ENCODE measurements around the gene ZBTB33.
A peak's percentile ranks its signal among the peaks of the same experiment; 100 is the strongest.

ZBTB33 gene, protein sequence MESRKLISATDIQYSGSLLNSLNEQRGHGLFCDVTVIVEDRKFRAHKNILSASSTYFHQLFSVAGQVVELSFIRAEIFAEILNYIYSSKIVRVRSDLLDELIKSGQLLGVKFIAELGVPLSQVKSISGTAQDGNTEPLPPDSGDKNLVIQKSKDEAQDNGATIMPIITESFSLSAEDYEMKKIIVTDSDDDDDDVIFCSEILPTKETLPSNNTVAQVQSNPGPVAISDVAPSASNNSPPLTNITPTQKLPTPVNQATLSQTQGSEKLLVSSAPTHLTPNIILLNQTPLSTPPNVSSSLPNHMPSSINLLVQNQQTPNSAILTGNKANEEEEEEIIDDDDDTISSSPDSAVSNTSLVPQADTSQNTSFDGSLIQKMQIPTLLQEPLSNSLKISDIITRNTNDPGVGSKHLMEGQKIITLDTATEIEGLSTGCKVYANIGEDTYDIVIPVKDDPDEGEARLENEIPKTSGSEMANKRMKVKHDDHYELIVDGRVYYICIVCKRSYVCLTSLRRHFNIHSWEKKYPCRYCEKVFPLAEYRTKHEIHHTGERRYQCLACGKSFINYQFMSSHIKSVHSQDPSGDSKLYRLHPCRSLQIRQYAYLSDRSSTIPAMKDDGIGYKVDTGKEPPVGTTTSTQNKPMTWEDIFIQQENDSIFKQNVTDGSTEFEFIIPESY
- long read RNA-seq, donor 1, full-length matches to known transcripts, result 8 of 8 reads
- long read RNA-seq, donor 1, partial matches to known transcripts, result 0 of 8 reads
- long read RNA-seq, donor 1, other reads (novel, unspliced or antisense), result 0 of 8 reads
- long read RNA-seq, donor 2, full-length matches to known transcripts, result 10 of 17 reads
- long read RNA-seq, donor 2, partial matches to known transcripts, result 7 of 17 reads
- long read RNA-seq, donor 2, other reads (novel, unspliced or antisense), result 0 of 17 reads
- long read RNA-seq, donor 3, full-length matches to known transcripts, result 7 of 7 reads
- long read RNA-seq, donor 3, partial matches to known transcripts, result 0 of 7 reads
- long read RNA-seq, donor 3, other reads (novel, unspliced or antisense), result 0 of 7 reads
- long read RNA-seq, donor 4, full-length matches to known transcripts, result 17 of 17 reads
- long read RNA-seq, donor 4, partial matches to known transcripts, result 0 of 17 reads
- long read RNA-seq, donor 4, other reads (novel, unspliced or antisense), result 0 of 17 reads
- long read RNA-seq, donor 5, full-length matches to known transcripts, result 10 of 10 reads
- long read RNA-seq, donor 5, partial matches to known transcripts, result 0 of 10 reads
- long read RNA-seq, donor 5, other reads (novel, unspliced or antisense), result 0 of 10 reads
- long read RNA-seq, donor 6, full-length matches to known transcripts, result 6 of 14 reads
- long read RNA-seq, donor 6, partial matches to known transcripts, result 8 of 14 reads
- long read RNA-seq, donor 6, other reads (novel, unspliced or antisense), result 0 of 14 reads
- long read RNA-seq, donor 7, full-length matches to known transcripts, result 17 of 17 reads
- long read RNA-seq, donor 7, partial matches to known transcripts, result 0 of 17 reads
- long read RNA-seq, donor 7, other reads (novel, unspliced or antisense), result 0 of 17 reads
- long read RNA-seq, donor 8, full-length matches to known transcripts, result 5 of 5 reads
- long read RNA-seq, donor 8, partial matches to known transcripts, result 0 of 5 reads
- long read RNA-seq, donor 8, other reads (novel, unspliced or antisense), result 0 of 5 reads

DNA sequence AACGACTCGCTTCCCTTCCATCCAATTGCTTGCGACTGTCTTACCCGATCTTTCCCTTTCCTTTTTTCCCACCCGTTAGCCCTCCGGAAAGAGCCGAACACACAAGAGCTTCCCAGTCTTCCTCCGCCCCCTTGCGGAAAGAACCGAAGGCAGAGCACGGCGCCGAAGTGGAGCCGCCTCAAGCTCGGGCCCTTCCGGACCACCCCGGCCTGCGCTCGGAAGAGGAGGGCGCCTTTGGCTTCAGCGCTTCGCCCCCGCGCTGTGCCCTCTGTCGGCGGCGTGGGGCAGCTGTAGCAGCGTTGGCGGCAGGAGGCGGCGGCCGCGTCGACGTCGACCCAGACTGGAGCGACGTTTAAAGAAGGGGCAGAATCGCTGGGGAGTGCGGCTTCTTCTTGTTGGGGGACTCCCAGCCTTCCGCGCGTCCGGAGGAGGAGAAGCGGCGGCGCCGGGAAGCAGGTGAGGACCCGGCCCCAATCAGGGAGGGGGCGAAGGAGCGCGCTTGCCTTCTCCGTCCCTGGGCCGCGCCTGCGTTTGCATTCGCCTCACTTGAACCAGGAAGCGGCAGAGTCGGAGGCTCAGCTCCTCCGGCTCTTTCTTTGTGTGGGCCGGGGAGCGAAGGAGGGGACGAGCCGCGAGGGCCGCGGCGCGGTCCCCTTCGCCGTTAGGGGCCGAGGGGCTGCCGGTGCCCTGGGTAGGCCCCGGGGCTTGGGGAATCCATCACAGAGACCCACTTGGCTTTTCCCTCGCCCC lies at the start of gene ZBTB33:
Gene ZBTB33 (plus strand): TSS at position 291 of the 750 bp plus-strand sequence. CDS start 2,604 bp downstream, outside the sequence.
- DNase-seq, result peak; percentile 90

DNA sequence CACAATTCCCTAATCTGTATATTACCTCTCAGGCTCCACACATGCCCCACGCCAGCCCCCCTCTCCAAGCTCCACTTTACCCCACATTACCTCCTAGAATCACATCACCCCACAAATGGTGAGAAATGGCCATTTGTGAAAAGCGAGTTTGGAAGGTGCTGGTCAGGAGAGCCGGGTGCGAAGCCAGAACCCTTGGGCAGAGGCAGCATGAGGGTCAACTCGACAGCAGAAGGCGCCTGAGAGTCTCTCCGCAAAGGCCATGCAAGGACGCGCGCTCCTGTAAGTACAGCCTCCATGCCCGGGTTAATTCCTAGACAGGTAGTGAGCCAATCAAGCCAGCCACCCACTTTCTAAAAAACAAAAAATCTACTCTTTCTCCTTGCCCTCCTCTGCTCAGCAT lies 49.8 kb upstream of the ZBTB33 start:
- DNase-seq, result no peak

DNA sequence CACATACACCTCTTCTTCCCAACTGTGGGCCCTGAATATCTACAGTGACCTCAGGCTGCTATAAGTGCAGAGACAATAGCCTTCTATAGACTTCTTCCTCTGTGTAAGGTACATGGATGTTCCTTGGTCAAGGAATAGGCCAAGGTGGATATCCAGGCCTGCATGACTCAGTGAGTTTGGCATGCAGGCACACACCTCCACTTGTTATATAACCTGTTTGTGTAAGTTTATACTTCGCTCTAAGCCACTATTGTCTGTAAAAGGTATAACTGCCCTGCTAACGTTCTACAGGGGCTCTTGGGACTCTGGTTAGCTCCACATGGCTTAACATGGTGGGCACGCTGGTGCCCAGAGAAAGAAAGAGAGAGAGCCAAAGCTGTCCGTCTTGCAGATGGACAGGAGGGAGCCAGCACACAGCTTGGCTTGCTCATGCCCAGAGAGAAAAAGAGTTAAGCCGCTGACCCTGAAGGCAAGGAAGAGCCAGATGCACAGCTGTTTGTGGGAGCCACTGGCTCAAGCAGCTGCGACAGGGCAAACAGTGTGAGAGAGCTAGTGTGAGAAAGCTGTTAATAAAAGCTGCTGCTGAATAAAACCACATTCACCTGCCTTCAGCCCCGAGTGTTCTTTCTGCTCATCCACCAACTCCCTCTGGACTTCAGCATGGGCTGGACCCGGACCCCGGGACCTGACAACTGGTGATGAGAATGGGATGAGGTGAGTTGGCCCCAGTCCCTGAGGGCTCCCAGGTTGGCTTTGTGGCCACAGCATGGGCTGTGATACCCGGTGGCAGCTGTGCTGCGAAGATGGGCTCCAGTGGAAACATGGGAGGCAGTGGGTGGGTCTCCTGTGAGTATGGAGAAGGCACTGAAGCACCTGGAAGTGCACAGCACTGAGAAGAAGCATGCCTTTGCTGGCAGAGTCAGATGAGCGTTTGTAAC lies 44.5 kb upstream of the ZBTB33 start:
- DNase-seq, result no peak

DNA sequence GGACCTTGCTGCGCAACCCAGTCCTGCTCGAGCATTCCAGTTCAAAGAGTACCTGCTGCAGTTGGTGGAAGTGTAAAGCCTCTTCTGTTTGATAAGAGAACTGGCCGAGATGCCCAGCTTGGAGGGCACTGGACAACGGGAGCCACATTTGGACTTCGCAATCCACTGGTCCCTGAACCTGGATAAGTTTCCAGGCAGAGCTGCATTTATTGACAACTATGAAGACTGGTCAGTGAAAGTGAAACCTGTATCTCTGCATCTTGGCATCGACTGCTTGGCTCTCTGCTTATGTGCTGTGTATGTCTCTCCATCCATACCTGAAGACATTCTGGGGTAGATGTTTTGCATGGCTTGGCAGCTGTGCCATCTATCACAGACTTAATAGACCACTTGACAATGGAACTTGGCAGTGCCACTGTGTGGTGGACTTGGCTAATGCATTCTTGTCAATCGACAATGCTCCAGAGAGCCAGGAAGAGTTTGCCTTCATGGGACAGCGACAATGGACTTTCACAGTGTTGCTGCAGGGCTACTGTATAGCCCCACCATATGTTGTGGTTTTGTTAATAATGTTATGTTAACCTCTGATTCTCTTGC lies 43.5 kb upstream of the ZBTB33 start:
- no peak for DNase-seq

DNA sequence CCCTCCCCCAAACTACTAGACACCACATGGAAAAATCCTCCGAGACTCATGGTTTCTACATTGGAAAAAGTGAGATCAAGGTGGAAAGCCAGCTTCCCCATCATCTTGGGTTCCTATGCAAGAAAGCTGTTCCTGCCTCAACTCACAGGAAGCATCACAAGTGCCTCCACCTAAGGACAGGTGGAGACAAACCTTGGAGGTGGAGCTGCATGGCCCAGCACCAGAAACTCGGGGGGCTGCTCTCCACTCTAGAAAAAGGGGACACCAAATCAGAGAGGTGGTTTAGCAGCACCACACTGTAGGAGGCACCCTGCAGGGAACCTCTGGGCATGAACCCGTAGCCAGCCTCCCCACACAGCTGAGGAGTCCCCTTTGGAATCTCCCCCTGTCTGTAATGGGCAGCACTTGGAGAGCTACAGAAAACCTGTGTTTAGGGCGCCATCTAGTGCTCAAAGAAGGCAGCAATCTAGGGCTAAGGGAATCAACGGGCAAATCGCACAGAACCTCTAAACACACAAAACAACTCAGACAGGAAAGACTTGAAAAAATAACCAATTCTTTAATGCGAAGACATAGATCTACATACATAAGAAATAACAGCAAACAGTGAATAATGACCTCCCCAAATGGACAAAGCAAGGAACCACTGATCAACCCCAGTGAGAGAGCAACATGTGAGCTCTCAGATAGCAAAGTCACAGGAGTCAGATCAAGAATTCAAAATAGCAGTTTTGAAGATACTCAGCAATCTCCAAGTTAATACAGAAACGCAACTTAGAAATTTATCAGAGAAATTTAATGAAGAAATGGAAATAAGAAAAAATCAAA lies 37.0 kb upstream of the ZBTB33 start:
- peak; percentile 30 for DNase-seq

DNA sequence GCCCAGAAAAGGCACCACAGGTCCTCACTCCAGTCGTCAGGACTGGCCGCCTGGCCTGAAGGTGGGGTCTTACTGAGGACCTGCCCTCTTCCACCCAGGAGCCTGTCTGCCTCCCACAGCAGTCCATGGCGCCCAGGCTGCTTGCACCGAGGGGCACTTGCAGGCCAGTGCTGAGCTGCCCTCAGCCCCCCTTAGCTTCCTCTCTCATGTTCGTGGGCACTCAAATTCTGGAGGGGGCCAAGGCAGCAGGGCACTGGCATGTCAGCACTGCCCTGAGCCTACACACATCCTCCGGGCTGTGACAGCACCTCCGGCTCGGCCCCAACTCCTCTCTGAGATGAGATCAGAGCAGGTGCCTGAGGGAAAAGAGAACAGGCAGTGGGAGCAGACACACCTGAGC lies 27.2 kb upstream of the ZBTB33 start:
- no peak for DNase-seq

DNA sequence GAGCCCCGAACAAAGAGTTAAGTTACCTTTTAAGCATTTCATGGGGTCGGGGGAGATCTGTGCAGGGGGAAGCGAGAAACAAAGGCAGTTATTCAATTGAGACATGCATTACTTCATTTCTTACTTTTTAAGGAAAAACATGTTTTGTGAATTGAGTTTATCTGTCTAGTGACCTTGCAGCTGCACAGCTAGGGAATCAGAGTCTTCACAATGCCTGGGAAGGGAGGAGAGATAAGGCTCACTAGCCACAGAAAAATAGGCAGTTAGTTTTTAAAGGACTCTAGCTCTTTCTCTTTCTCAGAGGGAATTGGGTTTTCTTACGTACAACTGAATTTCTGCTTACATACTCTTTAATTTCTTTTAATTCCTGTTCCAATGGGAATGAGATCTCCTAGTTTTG lies 26.2 kb upstream of the ZBTB33 start:
- no peak for DNase-seq

DNA sequence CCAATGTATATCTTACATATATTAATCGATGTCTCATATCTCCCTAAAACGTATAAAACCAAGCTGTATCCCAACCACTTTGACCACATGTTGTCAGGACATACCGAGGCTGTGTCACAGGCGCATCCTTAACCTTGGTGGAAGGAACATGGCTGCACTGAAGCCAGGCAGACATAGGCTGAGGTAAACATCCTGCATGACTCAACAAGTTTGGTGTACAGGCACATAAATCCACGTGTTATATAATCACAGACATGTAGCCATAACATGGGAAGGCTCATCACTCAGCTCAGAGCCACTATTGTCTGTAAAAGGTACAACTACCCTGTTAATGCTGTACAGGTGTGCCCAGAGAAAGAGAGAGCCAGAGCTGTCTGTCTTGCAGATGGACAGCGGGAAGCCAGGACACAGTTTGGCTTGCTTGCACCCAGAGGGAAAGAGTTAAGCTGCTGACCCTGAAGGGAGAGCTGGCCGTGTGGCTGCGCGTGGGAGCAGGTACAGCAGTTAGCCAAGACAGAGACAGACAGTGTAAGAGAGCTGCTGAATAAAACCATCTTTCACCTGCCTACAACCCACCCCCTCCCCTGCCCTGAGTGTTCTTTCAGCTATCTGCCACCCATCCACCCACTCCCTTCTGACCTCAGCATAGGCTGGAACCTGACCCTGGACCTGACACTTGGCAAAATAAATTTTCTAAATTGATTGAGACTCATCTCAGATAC lies 22.3 kb upstream of the ZBTB33 start:
- no peak for DNase-seq

DNA sequence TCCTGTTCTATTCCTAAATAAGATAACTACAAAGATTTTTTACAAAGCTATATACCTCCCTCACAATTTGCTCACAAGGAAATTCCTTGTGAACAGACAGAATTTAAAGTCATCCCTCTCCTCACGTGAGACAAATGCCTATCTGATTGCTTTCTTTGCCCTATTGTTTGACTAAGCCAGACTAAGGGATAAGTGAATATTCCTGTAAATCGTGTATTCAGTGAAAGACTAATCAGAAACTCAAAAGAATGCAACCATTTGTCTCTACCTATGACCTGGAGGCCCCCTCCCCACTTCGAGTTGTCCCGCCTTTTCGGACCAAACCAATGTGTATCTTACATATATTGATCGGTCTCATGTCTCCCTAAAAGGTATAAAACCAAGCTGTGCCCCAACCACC lies 15.3 kb upstream of the ZBTB33 start:
- DNase-seq, result no peak

DNA sequence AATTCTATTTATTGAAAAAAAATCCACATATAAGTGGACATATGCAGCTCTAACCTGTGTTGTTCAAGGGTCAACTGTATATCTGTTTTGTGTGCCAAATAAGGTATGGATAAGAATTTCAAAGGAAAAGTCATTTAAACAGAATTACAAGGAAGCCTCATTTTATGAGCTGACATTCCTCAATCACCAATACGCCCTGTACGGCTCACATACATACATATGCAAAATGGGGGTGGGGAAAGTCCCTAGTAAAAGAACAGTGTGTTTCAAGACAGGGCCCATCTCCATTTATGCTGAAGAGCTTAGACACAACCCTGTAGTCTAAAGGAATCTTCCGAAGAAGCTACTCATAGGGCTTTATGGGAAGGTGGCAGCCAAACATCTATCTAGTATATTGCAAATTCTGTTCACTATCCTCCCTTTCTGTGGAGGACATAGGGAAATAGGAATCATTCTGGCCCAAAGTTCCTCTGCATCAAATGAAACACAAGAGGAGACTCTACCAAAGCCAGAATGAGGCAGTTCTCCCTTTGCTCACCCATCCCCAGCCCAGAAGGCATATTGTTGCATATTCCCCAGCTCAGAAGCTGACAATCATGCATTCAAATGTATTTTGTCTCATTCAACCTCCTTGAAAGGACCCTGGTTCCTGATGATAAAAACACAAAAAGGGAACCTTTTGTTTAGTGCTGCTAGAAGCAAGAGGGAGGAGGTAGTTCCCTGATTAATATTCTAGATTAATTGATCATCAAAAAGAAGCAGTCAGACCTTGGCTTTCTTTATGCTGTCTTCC lies 13.7 kb upstream of the ZBTB33 start:
- DNase-seq, result no peak

DNA sequence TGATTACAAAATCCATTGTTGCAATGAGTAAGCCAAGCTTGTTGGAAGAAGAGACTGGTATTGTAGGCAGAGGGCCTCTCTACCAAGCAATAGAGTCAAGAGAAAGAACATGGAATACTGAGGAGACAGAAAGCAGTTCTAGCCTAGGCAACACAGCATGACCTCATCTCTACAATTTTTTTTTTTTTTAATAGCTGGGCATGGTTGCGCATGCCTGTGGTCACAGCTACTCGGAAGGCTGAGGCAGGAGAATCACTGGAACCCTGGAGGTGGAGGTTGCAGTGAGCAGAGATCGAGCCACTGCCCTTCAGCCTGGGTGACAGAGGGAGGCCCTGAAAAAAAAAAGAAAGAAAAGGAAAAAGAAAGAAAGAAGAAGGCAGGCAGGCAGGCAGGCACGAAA lies 11.7 kb upstream of the ZBTB33 start:
- DNase-seq, result no peak

DNA sequence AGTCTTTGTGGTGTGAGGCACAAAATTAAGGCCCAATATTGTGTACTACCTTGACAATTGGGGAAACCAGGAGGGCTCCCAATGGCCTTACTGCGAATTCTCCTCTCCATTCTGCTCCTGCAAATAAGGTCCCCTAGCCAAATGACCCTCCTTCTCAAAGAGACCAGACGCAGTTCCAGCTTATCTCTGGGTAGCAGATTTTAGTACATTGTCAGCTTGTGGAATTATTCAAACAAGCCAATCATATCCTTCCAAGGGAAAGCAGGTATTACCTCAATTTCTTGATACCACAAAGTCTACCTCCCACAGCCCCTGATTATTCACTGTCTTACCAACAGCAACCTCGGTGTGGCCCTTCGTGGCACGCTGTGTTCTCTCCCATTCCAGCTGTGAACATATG lies 7.8 kb upstream of the ZBTB33 start:
- DNase-seq, result no peak

DNA sequence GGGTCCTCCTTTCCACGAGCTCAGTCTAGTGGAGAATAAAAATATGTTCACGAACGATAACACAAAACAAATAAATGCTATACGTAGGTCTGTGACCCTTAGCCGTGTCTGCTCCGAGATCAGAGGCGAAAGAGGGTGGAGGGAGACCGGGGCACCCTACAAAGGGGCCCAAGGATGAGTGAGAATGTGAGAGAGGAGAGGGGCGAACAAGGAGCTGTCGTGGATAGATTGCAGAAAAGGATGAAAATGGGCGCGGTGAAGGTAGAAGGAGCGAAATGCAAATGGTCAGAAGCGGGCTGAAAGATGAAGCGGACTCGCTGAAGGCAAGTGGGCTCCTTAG lies 6.2 kb upstream of the ZBTB33 start:
- DNase-seq, result no peak

DNA sequence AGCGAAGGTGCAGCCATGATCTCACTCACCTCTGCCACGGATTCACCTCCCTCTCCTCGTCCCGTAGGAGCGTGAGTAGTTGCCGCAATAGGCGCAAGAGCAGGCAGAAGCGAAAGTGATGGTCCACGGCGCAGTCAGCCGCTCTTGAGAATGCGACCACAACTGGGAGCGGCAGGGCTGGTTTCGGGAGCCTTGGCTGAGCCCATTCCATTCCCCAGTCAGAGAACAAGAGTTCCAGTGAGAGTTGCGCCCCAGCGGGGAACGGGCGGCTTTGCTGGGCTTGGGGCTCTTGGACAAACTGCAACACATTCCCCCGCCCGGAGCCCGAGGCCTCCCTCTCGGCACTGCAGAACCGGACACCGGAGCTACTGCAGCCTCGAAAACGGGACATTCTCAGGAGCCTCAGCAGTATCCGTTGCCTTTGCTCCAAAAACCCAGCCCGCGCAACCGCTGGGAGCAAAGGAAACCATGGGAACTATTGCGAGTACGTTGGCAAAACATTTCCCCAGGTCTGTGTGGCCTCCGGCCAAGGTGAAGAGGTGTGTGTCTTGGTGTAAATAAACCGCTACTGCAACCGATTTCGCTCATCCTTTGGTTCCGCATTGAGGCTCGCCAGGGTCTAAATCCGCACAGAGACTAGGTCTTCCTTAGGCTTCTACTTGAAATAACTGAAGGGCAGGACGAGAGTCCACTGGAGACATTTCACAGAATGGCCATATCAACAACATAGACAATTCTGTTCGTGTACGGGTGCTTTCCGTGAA lies 5.7 kb upstream of the ZBTB33 start:
- DNase-seq, result peak; percentile 78

DNA sequence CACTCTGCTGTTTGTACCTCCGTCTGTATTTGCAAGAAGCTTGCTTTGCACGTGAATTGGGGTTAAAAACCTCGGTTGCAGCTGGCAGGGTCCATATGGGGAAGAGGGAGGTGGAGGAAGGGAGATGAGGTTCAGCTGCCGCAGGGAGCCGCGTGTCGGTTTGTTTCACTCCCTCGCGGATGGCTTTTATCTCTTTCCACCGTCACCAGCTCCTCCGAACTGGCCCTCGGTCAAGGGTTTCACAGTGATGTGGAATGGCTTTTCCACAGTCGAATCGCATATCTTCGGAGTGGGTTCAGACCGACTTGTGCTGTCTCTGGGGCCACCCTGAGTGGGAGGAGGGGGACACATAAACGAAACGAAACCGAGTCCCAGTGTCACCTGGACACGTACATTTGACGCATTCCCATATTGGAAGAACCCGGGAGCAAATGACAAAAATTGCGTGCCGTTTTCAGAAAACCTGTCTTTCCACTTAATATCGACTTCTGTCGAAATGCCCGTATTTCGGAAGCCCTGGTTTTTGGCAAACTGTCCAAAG lies 929 bp downstream of the ZBTB33 start:
- peak; percentile 56 for DNase-seq

DNA sequence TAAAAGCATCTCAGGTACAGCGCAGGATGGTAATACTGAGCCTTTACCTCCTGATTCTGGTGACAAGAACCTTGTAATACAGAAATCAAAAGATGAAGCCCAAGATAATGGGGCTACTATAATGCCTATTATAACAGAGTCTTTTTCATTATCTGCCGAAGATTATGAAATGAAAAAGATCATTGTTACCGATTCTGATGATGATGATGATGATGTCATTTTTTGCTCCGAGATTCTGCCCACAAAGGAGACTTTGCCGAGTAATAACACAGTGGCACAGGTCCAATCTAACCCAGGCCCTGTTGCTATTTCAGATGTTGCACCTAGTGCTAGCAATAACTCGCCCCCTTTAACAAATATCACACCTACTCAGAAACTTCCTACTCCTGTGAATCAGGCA lies 3.2 kb downstream of the ZBTB33 start:
- DNase-seq, result no peak

Data from right kidney (tissue), 9 donors.